Measurements from ENCODE around the gene KDELR3. TPM values are rescaled to one million over a fixed set of nuclear protein-coding genes. Genes with fewer than 3 reads are reported as not detected.

Gene KDELR3
- total RNA-seq, 1 donor from 2014 or later = 7.1 TPM

DNA sequence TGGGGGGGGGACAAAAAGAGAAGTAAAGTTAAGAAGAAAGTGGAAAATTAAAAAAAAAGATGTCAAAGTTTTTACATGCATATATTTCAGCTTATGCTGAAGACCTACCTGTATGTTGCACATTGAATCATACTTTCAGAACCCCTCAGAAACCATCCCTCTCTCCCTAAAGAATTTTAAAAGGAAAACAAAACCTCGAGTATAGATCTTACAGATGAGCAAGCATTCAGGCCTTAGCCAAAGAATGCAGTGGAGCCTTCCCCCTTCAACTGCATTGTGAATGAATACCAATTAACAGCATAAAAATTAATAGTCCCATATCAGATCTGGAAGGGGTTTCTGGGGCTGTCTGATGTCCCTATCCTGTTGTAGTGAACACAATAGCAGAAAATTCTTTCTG, 16.3 kb downstream of the KDELR3 start:
- DNase-seq (ENCODE audit: low read depth) (no peak), FAIRE-seq (no peak)
- H3K27me3 ChIP-seq (ENCODE audit: control insufficient read depth, insufficient read depth, low read length) = no peaks in the 10 kb centered on the region
- H3K36me3 ChIP-seq (ENCODE audit: control insufficient read depth, insufficient read depth, low read length) = peaks cover 24% of the 10 kb centered on the region
- TF ChIP-seq, protein P1, sequence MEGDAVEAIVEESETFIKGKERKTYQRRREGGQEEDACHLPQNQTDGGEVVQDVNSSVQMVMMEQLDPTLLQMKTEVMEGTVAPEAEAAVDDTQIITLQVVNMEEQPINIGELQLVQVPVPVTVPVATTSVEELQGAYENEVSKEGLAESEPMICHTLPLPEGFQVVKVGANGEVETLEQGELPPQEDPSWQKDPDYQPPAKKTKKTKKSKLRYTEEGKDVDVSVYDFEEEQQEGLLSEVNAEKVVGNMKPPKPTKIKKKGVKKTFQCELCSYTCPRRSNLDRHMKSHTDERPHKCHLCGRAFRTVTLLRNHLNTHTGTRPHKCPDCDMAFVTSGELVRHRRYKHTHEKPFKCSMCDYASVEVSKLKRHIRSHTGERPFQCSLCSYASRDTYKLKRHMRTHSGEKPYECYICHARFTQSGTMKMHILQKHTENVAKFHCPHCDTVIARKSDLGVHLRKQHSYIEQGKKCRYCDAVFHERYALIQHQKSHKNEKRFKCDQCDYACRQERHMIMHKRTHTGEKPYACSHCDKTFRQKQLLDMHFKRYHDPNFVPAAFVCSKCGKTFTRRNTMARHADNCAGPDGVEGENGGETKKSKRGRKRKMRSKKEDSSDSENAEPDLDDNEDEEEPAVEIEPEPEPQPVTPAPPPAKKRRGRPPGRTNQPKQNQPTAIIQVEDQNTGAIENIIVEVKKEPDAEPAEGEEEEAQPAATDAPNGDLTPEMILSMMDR (IDR thresholded peaks at IDR 0.05; ENCODE audit: insufficient read depth, low read length, severe bottlenecking) = no peak
- H3K4me3 ChIP-seq (ENCODE audit: low read depth, low read length) = no peak overlapping the region

DNA sequence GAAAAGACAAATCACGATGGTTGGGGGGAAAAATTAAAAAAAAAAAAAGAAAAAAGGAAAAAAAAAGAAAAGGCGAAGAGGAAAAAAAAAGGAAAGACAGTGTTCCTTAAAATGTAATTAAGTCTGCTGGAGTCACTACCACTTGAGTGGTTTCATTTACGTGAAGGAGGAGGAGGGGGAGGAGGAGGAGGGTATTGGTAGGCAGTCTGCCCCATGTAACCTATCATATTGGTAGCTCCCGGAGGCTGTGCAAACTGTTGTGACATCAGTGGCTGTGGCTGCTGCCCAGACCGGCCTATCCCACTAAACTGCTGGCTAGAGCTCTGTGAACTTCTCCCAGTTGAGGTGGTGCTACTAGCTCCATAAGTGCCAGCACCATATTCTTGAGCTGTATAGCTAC, 17.9 kb downstream of the KDELR3 start:
- no peak for FAIRE-seq
- no peaks in the 10 kb centered on the region for H3K27me3 ChIP-seq (ENCODE audit: control insufficient read depth, insufficient read depth, low read length)
- TF ChIP-seq, protein P1 (IDR thresholded peaks at IDR 0.05; ENCODE audit: insufficient read depth, low read length, severe bottlenecking) = no peak
- H3K36me3 ChIP-seq (ENCODE audit: control insufficient read depth, insufficient read depth, low read length) = peaks cover 31% of the 10 kb centered on the region
- no peak for DNase-seq (ENCODE audit: low read depth)
- no peak overlapping the region for H3K4me3 ChIP-seq (ENCODE audit: low read depth, low read length)

DNA sequence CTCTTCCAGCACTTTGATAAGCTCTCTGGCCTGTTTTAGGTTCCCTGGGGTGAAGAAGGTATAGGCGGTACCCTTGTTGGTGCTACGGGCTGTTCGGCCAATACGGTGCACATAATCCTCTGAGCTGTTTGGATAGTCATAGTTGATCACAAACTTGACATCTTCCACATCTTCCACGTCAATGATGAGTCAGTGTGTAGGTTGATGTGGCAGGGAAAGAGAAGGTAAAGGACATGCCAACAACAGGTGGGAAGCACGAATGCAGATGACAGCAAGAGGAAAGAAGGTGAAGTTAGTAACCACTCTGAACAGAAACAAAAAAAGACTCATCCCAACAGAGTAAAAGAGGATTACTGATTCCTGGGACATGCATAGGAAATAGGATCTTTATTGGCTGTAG, 20.1 kb downstream of the KDELR3 start:
- DNase-seq (ENCODE audit: low read depth) (no peak), FAIRE-seq (peak; percentile 7)
- H3K36me3 ChIP-seq (ENCODE audit: control insufficient read depth, insufficient read depth, low read length) = peaks cover 36% of the 10 kb centered on the region
- H3K4me3 ChIP-seq (ENCODE audit: low read depth, low read length) = no peak overlapping the region
- TF ChIP-seq, protein P1 (IDR thresholded peaks at IDR 0.05; ENCODE audit: insufficient read depth, low read length, severe bottlenecking) = no peak
- no peaks in the 10 kb centered on the region for H3K27me3 ChIP-seq (ENCODE audit: control insufficient read depth, insufficient read depth, low read length)

DNA sequence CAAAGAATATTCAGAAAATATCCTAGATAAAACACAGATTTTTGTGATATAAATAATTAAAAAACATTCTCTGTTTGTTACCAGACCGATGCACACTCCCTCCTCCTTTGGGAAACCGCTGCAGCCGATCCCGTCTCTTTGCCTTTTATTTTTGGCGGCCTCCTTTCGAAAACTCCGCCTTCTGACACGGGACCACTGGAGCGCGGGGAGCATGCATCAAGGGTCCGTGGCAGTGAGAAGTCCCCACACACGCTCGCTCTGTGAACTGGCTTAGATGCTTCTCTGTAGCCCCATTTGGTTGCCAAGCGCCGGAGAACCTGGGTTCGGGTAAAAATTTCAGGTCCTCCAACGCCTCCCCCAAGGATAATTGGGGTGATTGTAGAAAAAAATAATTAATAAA, 21.2 kb downstream of the KDELR3 start:
- peaks cover 40% of the 10 kb centered on the region for H3K36me3 ChIP-seq (ENCODE audit: control insufficient read depth, insufficient read depth, low read length)
- H3K4me3 ChIP-seq (ENCODE audit: low read depth, low read length) = no peak overlapping the region
- DNase-seq (ENCODE audit: low read depth) (no peak), FAIRE-seq (no peak)
- TF ChIP-seq, protein P1 (IDR thresholded peaks at IDR 0.05; ENCODE audit: insufficient read depth, low read length, severe bottlenecking) = no peak
- no peaks in the 10 kb centered on the region for H3K27me3 ChIP-seq (ENCODE audit: control insufficient read depth, insufficient read depth, low read length)

DNA sequence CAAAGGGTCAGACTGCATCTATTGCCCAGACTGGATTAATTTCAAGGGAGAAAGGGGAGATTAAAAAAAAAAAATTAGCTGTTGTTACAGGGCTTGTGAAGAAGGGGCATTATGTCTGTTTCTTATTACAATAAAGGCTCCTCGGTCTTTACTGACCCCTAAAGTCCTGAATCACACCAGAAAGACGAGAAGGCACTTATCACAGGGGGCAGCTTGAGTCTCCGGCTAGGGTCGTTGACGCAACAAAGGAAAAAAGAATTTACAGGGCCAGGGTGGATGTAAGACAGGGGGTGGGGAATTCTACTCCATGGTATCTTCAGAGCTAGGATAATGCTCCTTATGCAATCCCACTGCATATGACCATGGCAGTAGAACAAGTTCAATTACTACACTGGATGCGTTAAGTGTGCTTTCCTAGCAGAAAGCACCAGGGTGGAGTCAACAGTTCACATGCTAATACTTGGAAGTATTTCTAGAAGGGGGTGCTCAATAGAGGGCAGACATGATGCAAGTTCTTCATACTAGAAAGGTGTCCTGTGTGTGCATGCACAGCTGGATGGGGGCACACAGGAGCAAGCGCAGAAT, 21.8 kb downstream of the KDELR3 start:
- Histone ChIP-seq H3K4me3 (ENCODE audit: low read depth, low read length) (no peak overlapping the region), H3K27me3 (ENCODE audit: control insufficient read depth, insufficient read depth, low read length) (no peaks in the 10 kb centered on the region), H3K36me3 (ENCODE audit: control insufficient read depth, insufficient read depth, low read length) (peaks cover 43% of the 10 kb centered on the region)
- TF ChIP-seq, protein P1 (IDR thresholded peaks at IDR 0.05; ENCODE audit: insufficient read depth, low read length, severe bottlenecking) = no peak
- FAIRE-seq = no peak
- no peak for DNase-seq (ENCODE audit: low read depth)

DNA sequence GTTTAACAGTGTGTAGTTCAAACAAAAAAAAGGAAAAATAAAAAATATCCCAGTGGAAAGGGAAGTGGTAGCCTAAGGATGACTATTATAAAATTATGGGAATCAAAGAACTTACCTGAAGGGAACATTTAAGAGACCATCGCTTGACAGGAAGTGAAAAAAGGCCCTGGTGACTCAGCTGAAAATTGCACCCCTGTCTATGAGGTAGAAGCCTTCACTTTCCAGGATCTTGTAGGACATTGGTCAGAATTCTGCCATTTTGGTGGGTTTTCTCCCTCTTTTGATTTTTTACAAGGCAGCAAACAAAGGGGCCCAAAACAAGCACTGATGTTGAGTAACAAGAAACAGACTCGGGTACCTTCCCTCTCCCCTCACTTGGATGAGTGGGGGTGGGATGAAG, 22.6 kb downstream of the KDELR3 start:
- TF ChIP-seq, protein P1 (IDR thresholded peaks at IDR 0.05; ENCODE audit: insufficient read depth, low read length, severe bottlenecking) = no peak
- no peak overlapping the region for H3K4me3 ChIP-seq (ENCODE audit: low read depth, low read length)
- no peak for FAIRE-seq
- peaks cover 45% of the 10 kb centered on the region for H3K36me3 ChIP-seq (ENCODE audit: control insufficient read depth, insufficient read depth, low read length)
- DNase-seq (ENCODE audit: low read depth) = no peak
- no peaks in the 10 kb centered on the region for H3K27me3 ChIP-seq (ENCODE audit: control insufficient read depth, insufficient read depth, low read length)

All from bronchial epithelial cell (primary cell).